ENCODE data around the gene RBM47. TPM values are rescaled to one million over a fixed set of nuclear protein-coding genes. Genes with fewer than 3 reads are reported as not detected.
"Not testable (repeated sequence)": the region's sequence is repeated elsewhere in the genome, so short reads cannot be mapped to it uniquely, and the experiment has no call there.

RBM47 gene
- 143 TPM for total RNA-seq

DNA sequence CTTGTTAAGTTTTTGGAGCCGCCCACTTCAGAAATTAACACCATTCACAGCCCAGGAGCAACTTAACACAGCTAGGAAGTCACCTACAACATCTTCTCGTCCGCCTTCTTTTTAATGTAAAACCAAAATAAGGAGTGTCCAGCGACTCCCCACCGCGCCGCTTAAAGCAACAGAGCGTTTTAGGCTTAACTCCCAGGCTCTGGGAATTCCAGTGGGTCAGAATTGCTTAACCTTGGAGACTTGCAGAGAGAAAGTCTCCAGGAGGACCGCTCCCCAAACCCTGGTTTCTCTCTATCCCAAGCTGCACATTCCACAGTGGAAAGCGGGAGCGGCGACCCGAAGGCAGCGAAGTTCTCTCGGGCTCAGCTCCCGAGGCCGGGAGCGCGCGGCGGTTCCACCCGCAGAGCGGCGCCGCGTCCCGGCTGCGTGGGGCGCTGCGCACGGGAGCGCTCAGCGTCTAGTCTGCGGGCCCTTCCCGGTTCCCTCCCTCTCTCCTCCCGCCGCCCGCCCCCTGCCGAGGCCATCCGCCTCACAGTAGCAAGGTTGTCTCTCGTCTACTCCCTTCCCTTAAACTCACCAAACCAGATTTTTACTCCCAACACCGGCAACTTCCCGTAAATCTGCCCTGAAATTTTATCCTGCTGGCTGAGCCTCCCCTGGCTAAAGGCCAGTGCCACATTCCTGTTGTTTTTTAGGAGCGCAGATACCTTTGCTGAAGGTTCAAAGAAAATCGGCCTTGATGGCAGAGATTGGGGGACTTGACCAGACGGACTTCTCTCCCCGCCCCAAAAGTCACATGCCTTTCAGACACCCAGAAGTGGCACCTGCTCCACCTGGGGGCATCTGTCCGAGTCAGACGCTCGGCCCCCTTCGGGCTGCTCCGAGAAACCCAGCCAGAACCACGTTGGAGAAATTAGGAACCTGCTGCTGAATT, at the start of gene RBM47:
Gene RBM47 (minus strand): TSS at position 464 of the 934 bp plus-strand sequence. CDS start 190,971 bp downstream, outside the sequence.
- DNase-seq (ENCODE audit: low spot score): peak; percentile 78

DNA sequence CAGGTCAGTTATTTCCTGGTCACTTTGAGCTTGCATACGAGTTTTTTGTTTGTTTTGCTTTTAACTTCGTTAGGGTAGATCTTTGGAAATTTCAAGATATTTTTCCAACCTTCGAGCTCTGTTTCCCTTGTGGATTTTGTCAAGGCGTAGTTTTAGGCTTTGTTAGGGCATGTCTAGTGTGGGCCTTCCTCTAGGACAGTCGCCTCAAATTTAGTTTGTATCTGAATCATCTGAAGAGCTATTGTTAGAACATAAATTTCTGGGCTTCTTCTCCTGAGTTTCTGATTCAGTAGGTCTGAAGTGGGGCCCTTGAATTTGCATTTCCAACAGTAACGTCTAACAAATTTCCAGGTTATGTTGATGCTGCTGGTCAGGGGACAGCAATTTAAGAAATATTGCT, 48.8 kb upstream of the RBM47 start:
- no peak for DNase-seq (ENCODE audit: low spot score)

DNA sequence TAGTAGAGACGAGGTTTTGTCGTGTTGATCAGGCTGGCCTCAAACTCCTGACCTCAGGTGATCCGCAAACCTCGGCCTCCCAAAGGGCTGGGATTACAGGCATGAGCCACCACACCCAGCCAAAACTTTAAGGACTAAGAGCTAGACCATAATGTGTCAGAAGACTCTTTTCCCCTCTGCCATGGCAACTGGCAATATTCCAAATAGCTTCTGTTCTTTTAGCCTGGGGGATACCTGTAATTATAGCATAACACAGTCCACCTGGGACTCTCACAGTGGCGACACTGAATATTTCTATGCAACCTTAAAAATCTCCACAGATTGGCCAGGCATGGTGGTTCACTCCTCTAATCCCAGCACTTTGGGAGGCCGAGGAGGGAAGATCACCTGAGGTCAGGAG, 45.5 kb upstream of the RBM47 start:
- DNase-seq (ENCODE audit: low spot score): no peak

GRCh38 chr4:40672528-40673522, 43.2 kb upstream of the RBM47 start:
- peak; percentile 14 for DNase-seq (ENCODE audit: low spot score)

GRCh38 chr4:40669504-40669903, 39.8 kb upstream of the RBM47 start:
- DNase-seq (ENCODE audit: low spot score): no peak

- DNase-seq (ENCODE audit: low spot score): no peak
Measured at GRCh38 chr4:40665842-40666241, 36.2 kb upstream of the RBM47 start.

- DNase-seq (ENCODE audit: low spot score): no peak
Measured at GRCh38 chr4:40662962-40663604, 33.4 kb upstream of the RBM47 start.

- no peak for DNase-seq (ENCODE audit: low spot score)
Measured at GRCh38 chr4:40661803-40662202, 32.1 kb upstream of the RBM47 start.

GRCh38 chr4:40656201-40656863, 26.7 kb upstream of the RBM47 start:
- DNase-seq (ENCODE audit: low spot score): no peak

GRCh38 chr4:40651280-40651679, 21.6 kb upstream of the RBM47 start:
- DNase-seq (ENCODE audit: low spot score): no peak

- no peak for DNase-seq (ENCODE audit: low spot score)
Measured at GRCh38 chr4:40649321-40649720, 19.7 kb upstream of the RBM47 start.

DNA sequence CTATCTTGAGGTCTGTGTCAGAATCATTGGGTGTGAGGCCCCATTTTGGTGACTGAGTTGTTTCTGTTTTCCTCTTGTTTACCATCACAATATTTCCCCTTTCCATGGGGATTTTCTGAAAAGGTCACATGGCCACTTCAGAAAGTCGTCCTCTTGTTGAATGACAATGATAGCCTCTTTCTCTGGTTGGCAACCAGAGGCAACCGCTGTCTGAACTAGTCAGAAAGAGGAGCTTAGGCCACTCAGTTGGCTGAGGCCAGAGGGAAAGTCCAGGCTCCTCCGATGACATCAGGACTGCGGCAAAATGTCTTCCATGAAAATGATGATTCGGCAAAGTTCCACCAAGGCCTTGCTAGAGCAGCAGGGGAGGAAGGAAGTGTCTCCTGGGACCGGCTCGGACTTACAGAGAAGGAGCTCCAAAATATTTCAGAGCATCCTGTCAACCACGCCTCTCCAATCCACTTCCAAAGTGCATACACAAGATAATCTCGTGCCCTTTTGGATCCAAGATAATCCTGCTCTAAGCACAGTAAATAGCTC, 19.1 kb upstream of the RBM47 start:
- no peak for DNase-seq (ENCODE audit: low spot score)

DNA sequence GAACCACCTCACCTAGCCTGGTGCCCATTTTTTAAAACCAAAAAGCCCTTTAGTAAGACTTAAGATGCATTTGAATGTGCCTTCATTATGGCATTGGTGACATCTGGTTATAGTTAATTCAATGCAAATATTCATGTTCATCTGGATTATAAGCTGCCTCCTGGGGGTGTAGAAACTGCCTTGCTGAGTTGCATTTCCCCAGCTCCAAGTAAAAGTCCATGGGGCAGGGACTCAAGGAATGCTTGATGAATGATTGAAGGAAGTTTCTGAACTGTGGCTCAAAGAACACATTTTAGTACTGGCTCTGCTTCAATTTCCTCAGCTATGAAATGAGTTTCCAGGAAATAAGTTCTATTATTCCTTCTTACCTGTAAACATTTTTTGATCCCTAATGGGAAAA, 18.5 kb upstream of the RBM47 start:
- no peak for DNase-seq (ENCODE audit: low spot score)

GRCh38 chr4:40645586-40645985, 15.9 kb upstream of the RBM47 start:
- no peak for DNase-seq (ENCODE audit: low spot score)

DNA sequence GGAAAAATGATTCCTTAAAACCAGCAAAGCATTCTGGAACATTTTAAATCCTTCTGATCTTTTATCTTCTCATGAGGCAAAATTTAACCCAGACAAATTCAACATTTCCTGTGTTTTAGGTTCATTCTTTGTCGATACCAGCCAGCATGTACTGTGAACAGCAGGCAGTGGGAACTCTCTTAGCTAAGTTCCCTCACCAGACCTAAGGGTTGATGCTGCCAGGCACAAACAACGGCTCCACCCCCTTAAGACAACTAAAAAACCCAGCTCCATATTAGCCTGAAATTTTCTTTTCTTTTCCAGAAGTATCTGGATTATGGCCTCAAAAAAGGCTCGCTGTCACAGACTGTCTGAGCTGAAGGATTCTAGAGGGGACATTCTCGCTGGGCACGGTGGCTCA, 2.4 kb upstream of the RBM47 start:
- DNase-seq (ENCODE audit: low spot score): no peak

DNA sequence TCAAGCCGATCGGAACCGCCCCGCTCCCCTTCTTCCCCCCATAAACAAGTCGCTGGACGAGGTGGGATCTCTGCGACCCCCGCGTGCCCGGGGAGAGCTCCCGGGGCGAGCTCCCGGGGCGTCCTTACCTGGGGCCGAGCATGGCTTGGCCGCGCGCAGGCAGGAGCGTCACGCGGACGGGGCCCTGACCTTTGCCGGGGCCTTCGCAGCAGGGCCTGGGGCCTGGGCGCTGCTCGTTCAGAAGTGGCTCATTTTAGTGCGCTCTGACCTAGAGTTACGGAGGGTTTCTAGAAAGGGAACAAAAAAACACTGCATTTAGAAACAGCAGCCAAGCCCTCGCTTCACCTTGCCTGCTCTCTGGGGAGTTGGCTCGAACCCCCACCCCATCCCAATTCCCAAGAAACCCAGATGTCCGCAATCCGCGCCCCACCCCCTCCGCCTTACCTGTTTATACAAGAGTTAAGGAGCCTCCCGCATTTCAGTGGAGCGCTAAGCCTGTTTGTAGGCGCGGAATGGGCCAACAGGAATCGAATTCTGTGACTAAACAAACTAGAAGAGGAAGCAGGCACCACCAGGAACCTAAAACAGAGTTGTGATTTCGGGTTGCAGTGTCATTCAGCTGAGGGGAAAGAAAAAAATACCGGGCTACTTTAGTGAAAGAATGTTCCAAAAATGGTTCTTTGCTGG, 814 bp upstream of the RBM47 start:
- peak; percentile 72 for DNase-seq (ENCODE audit: low spot score)

DNA sequence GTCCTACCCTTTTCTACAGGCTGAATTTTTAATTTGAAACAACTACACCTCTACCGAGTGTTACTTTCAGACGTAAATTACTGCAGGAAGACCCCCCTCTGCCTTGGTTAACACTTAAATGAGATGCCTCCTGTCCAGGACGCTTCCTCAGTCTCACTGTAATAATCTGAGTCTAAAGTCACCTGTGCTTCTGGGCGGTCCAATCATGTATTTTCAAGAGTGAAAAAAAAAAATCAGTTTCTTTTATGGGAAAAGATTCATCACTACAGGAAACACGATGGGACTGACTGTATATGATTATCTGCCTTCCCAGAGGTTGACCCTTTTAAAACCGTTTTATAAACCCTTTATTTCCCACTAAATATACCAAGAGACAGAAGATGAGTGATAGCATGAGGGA, 776 bp downstream of the RBM47 start:
- DNase-seq (ENCODE audit: low spot score): no peak

DNA sequence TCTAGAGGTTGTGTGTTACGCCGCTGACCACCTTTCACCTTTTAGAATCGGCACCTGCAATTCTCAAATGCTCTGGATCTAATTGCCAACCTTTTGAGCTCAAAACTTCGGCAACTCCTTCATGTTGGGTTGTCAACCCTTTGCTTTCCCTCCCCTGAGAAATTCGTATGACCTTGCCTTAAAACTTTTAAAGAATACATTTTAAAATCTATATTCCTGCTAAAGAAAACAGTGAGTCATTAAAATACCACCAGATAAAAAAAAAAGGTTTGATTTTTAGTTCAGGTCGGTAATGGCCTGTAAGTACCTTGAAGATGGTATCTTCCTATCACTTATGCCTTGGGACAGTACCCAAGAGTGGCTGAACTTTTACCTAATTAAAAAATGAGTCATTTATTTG, 1.3 kb downstream of the RBM47 start:
- DNase-seq (ENCODE audit: low spot score): not testable (repeated sequence)

DNA sequence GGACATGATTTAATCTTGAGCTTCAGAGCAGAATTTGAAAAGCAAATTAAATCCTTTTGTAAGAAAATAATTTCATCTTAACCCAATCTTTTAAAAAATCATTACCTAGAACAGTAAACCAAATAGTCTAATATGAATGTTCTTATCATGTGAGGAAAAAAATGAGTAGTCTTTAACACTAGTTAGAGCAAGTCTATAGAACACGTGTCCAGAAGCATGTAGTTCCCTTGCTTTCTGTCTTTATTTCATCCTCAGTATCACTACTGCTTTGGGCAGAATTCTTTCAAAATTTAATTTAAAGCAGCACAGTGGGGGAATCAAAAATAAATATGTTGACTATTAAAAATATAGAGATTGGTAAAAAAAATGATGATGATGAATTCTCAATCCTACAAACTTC, 2.1 kb downstream of the RBM47 start:
- no peak for DNase-seq (ENCODE audit: low spot score)

DNA sequence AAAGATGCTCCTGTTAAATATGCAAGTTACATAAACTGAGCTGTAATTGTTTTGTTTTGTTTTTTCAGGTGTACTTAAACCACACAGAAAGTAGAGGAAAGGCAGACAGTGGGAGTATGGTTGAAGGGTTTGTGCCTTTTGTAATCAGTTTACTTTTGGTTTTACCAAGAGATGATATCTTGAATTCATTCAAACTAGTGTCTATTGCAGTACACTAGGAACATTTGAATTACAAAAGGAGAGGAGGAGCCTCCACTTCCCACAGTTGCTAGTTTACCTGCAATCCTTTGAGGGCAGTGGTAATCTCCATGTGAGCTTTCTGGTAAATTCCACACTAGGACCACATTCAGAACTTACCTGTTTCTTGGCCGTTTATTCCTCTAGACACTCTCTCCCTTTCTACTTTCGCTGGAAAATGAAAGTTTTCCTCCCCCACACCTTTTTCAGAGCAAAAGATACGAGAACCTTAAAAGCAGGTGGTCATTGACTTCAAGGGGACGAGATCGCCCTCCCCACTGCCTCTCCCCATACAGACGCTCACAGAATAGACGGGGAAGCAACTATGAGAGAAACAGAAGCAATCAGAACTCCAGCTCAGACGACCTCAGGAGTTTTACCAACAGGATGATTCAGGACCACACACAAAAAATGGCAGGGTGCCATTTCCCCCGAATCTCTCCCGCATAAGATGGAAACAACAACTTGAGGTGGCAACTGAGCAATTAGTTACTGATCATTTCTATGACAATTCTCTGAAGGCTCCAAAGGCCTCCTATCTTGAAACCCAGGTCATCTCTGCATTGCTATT, 3.3 kb downstream of the RBM47 start:
- DNase-seq (ENCODE audit: low spot score): no peak

Data from mucosa of gallbladder (tissue), 1 donor.